ENCODE results near the gene ARIH2. TPM values are rescaled to one million over a fixed set of nuclear protein-coding genes. Genes with fewer than 3 reads are reported as not detected.

The ARIH2 gene
- polyA plus RNA-seq, 1 donor from 2014 or later = 153 TPM

DNA sequence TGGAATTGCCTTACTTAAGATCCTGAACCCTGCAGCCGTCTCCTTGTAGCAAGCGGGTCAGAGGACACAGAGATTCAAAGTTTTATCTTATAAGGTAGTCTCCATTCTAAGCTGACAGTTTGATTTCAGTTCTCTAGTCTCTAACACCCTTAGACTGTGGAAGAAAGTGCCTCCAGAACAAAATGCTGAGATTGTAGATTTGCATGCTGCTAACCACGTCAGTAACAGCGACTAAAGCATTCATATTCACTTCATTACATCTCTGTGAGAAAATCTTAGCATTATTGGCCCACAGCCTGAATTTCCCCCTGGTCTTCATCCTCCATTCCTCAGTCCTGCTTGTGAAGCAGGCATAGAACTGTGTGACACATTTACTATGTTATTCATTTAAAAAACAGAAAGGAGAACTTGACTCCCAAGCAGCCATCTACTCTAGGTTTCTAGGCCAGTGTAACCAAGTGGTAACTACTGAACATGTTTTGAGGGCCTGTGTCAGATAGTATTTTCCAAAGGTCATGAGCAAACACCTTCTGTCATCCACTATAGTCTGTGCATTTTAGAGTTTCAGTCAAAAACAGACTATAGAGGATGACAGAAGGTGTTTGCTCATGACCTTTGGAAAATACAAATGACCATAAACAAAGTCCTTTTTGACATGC, 27.4 kb downstream of the ARIH2 start:
- no peaks in the 10 kb centered on the region for H3K79me2 ChIP-seq (replicated peaks; ENCODE audit: insufficient read depth, low read length)

DNA sequence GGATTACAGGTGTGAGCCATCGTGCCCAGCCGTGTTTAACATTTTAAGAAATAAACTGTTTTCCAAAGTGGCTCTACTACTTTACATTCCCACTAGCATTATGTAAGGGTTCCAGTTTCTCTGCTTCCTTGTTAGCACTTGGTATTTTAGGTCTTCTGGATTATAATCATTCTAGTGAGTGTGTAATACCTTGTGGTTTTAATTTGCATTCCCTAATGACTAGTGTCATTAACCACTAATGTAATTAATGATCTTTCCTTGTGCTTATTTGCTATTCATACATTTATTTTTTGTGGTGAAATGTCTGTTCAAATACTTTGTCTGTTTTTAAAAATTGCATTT, 30.7 kb downstream of the ARIH2 start:
- no peaks in the 10 kb centered on the region for H3K9me2 ChIP-seq (ENCODE audit: insufficient read depth, low read length)
- H3K9ac ChIP-seq (ENCODE audit: low read length) = no peak overlapping the region
- no peaks in the 10 kb centered on the region for H4K20me1 ChIP-seq (ENCODE audit: insufficient read depth)
- H3K27ac ChIP-seq (ENCODE audit: low read length) = no peak overlapping the region
- no peaks in the 10 kb centered on the region for H3K27me3 ChIP-seq (ENCODE audit: insufficient read depth, low read depth, low read length)
- no peak overlapping the region for H3K4me2 ChIP-seq (ENCODE audit: low read length)
- no peaks in the 10 kb centered on the region for H3K36me3 ChIP-seq (ENCODE audit: insufficient read depth, low read length)
- no peak overlapping the region for H2AFZ ChIP-seq (ENCODE audit: low read depth, low read length)
- no peaks in the 10 kb centered on the region for H3K9me3 ChIP-seq (ENCODE audit: low read length)
- no peaks in the 10 kb centered on the region for H3K79me2 ChIP-seq (replicated peaks; ENCODE audit: insufficient read depth, low read length)
- TF ChIP-seq MXI1 (conservative IDR thresholded peaks at IDR 0.05; ENCODE audit: poor library complexity, severe bottlenecking) = no peak
- TF ChIP-seq, protein P1, sequence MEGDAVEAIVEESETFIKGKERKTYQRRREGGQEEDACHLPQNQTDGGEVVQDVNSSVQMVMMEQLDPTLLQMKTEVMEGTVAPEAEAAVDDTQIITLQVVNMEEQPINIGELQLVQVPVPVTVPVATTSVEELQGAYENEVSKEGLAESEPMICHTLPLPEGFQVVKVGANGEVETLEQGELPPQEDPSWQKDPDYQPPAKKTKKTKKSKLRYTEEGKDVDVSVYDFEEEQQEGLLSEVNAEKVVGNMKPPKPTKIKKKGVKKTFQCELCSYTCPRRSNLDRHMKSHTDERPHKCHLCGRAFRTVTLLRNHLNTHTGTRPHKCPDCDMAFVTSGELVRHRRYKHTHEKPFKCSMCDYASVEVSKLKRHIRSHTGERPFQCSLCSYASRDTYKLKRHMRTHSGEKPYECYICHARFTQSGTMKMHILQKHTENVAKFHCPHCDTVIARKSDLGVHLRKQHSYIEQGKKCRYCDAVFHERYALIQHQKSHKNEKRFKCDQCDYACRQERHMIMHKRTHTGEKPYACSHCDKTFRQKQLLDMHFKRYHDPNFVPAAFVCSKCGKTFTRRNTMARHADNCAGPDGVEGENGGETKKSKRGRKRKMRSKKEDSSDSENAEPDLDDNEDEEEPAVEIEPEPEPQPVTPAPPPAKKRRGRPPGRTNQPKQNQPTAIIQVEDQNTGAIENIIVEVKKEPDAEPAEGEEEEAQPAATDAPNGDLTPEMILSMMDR (IDR thresholded peaks at IDR 0.05; ENCODE audit: poor library complexity, severe bottlenecking) = no peak
- no peak for TF ChIP-seq EP300 (conservative IDR thresholded peaks at IDR 0.05; ENCODE audit: poor library complexity, severe bottlenecking)
- TF ChIP-seq TAF1 (IDR thresholded peaks at IDR 0.05; ENCODE audit: low read depth) = no peak
- TF ChIP-seq SMC3 (conservative IDR thresholded peaks at IDR 0.05; ENCODE audit: poor library complexity) = no peak
- TF ChIP-seq EZH2 (IDR thresholded peaks at IDR 0.05; ENCODE audit: borderline replicate concordance, insufficient read depth, low read length, poor library complexity, severe bottlenecking) = no peak
- TF ChIP-seq RAD21 (conservative IDR thresholded peaks at IDR 0.05) = no peak
- no peak for TF ChIP-seq REST (IDR thresholded peaks at IDR 0.05; ENCODE audit: borderline replicate concordance)
- no peak for TF ChIP-seq POLR2AphosphoS5 (IDR thresholded peaks at IDR 0.05)
- H3F3A ChIP-seq (ENCODE audit: insufficient read depth, low read length, poor library complexity, severe bottlenecking) = no peaks in the 10 kb centered on the region
- H3K4me3 ChIP-seq (ENCODE audit: low read length) = no peak overlapping the region

More for the DNA sequence above, 27.4 kb downstream of the ARIH2 start:
- Histone ChIP-seq H3F3A (ENCODE audit: insufficient read depth, low read length, poor library complexity, severe bottlenecking) (no peaks in the 10 kb centered on the region), H3K27me3 (ENCODE audit: insufficient read depth, low read depth, low read length) (no peaks in the 10 kb centered on the region), H4K20me1 (ENCODE audit: insufficient read depth) (no peaks in the 10 kb centered on the region), H3K9ac (ENCODE audit: low read length) (no peak overlapping the region), H3K4me3 (ENCODE audit: low read length) (no peak overlapping the region), H3K9me3 (ENCODE audit: low read length) (no peaks in the 10 kb centered on the region), H3K9me2 (ENCODE audit: insufficient read depth, low read length) (no peaks in the 10 kb centered on the region), H3K27ac (ENCODE audit: low read length) (no peak overlapping the region), H2AFZ (ENCODE audit: low read depth, low read length) (no peak overlapping the region), H3K4me2 (ENCODE audit: low read length) (no peak overlapping the region), H3K36me3 (ENCODE audit: insufficient read depth, low read length) (no peaks in the 10 kb centered on the region)
- TF ChIP-seq SMC3 (conservative IDR thresholded peaks at IDR 0.05; ENCODE audit: poor library complexity) (no peak), RAD21 (conservative IDR thresholded peaks at IDR 0.05) (no peak), MXI1 (conservative IDR thresholded peaks at IDR 0.05; ENCODE audit: poor library complexity, severe bottlenecking) (no peak)
